Testis (tissue), 3 donors: ENCODE data around the gene TNFAIP1. TPM values are rescaled to one million over a fixed set of nuclear protein-coding genes. Genes with fewer than 3 reads are reported as not detected.

Experiments
- DNase-seq: peaks from one replicate; pipeline ENCODE4 v3.0.0-alpha.2; 2019
- H3K27ac ChIP-seq, 2 donors: fragments of 200-600 bp; sonication (generic); one replicate each; pipeline ENCODE4 v1.5.1; 2019
- H3K27me3 ChIP-seq: fragments of 200-600 bp; sonication (generic); one replicate; pipeline ENCODE4 v1.5.1; 2019
- H3K36me3 ChIP-seq: fragments of 200-600 bp; sonication (generic); one replicate; pipeline ENCODE4 v1.5.1; 2017; ENCODE audit warnings: low read depth; ENCODE audit errors: missing control alignments
- H3K4me1 ChIP-seq: fragments of 200-600 bp; sonication (generic); one replicate; pipeline ENCODE4 v1.5.1; 2019
- H3K4me3 ChIP-seq, 2 donors: fragments of 200-600 bp; sonication (generic); one replicate each; pipeline ENCODE4 v1.5.1; 2017 to 2019
- H3K9me3 ChIP-seq: fragments of 200-600 bp; sonication (generic); one replicate; pipeline ENCODE4 v1.5.1; 2017
- CTCF ChIP-seq, 3 experiments: fragments of 450-650 bp in 2 of 3; fragments of 200-600 bp in 1 of 3; sonication (generic) in 1 of 3; IDR thresholded peaks; one replicate each; pipeline ENCODE4 v1.5.1; 2016 to 2019; ENCODE audit warnings: antibody characterized with exemption in 3 of 3, mild to moderate bottlenecking in 2 of 3, moderate library complexity in 1 of 3
- POLR2A ChIP-seq: fragments of 450-650 bp; IDR thresholded peaks from one replicate; pipeline ENCODE4 v1.6.1; 2017; ENCODE audit warnings: antibody characterized with exemption, mild to moderate bottlenecking, moderate library complexity
- WGBS, 2 donors: methylation state at CpG; one replicate each; pipeline ENCODE4 v1.1.5; 2018; 5-methylcytosine and 5-hydroxymethylcytosine counted together
- intact Hi-C: fragments of 100-400 bp; cut with DNase I; formaldehyde crosslinking; loops from one replicate; pipeline ENCODE4 v1.15.1; 2023; ENCODE audit warnings: low total_unique reads
- polyA plus RNA-seq: library from polyadenylated mRNA; stranded (reverse); fragments of 350-450 nt; fragmentation: Illumina TruSeq; extraction: RNeasy Lipid Tissue Mini Kit (QIAGEN cat#74804); gene quantifications from one replicate; pipeline ENCODE4 v1.2.3, GENCODE V29; 2014; ENCODE audit warnings: low read depth, low replicate concordance; ENCODE audit not compliant: insufficient read depth
- total RNA-seq, 2 donors: library from RNA; depleted of rRNA; stranded (reverse); fragments of >200 nt; gene quantifications; one replicate each; pipeline ENCODE4 v1.2.3, GENCODE V29; 2016

The TNFAIP1 gene
- total and polyA plus RNA-seq, 3 donors from 2014 or later = 41.8 to 65.7 (median 42.9) TPM

- peak within 1 kb of the TSS; percentile 7 to 58 for H3K27ac ChIP-seq
- no peaks in the 10 kb centered on the region for H3K36me3 ChIP-seq
- no peak for TF ChIP-seq CTCF (IDR thresholded peaks at IDR 0.05)
- TF ChIP-seq POLR2A = no peak
- intact Hi-C loops = no loop called here
- no peaks in the 10 kb centered on the region for H3K9me3 ChIP-seq
- WGBS, 2 donors = 1% methylated on average over 42 to 79 of the region's 80 CpGs
- peak; percentile 86 for DNase-seq
- H3K4me1 ChIP-seq = peaks cover 28% of the 10 kb centered on the region
- no peaks in the 10 kb centered on the region for H3K27me3 ChIP-seq
- peak within 1 kb of the TSS; percentile 45 to 51 for H3K4me3 ChIP-seq
Measured at GRCh38 chr17:28371245-28372202, 36.0 kb downstream of the TNFAIP1 start, which contains the start of gene SARM1. Gene SARM1 (plus strand): TSS chr17:28371694. CDS start chr17:28372033, 339 bp downstream.

- Histone ChIP-seq H3K4me3 (peak overlapping the region; percentile 45 to 51), H3K9me3 (no peaks in the 10 kb centered on the region), H3K27ac (peak overlapping the region in 1 of 2 donors; percentile 30), H3K27me3 (no peaks in the 10 kb centered on the region), H3K4me1 (peaks cover 28% of the 10 kb centered on the region), H3K36me3 (no peaks in the 10 kb centered on the region)
- TF ChIP-seq POLR2A (no peak), CTCF (IDR thresholded peaks at IDR 0.05) (no peak)
- DNase-seq = no peak
- intact Hi-C loops = no loop called here
- 7 to 23% methylated on average over 13 to 53 of the region's 53 CpGs for WGBS, 2 donors
Measured at GRCh38 chr17:28372203-28372944, 36.8 kb downstream of the TNFAIP1 start.

- no peak overlapping the region for H3K4me3 ChIP-seq
- H3K4me1 ChIP-seq = peaks cover 28% of the 10 kb centered on the region
- no peak overlapping the region for H3K27ac ChIP-seq
- no peaks in the 10 kb centered on the region for H3K36me3 ChIP-seq
- H3K9me3 ChIP-seq = no peaks in the 10 kb centered on the region
- WGBS, 2 donors = 64 to 68% methylated on average over 6 of the region's 6 CpGs
- H3K27me3 ChIP-seq = no peaks in the 10 kb centered on the region
- no peak for TF ChIP-seq POLR2A
- TF ChIP-seq CTCF (IDR thresholded peaks at IDR 0.05) = no peak
- intact Hi-C loops = no loop called here
- no peak for DNase-seq
Measured at GRCh38 chr17:28372945-28373274, 37.3 kb downstream of the TNFAIP1 start.

GRCh38 chr17:28379814-28380801 is 44.5 kb downstream of the TNFAIP1 start:
- Histone ChIP-seq H3K27me3 (no peaks in the 10 kb centered on the region), H3K27ac (no peak overlapping the region), H3K4me3 (no peak overlapping the region), H3K4me1 (no peaks in the 10 kb centered on the region), H3K9me3 (no peaks in the 10 kb centered on the region), H3K36me3 (no peaks in the 10 kb centered on the region)
- no peak for DNase-seq
- 83 to 89% methylated on average over 10 of the region's 10 CpGs for WGBS, 2 donors
- intact Hi-C loops = no loop called here
- TF ChIP-seq POLR2A (no peak), CTCF (IDR thresholded peaks at IDR 0.05) (no peak)
